GM12892 (cell line): ENCODE data around the gene UXS1.

ENCODE experiments used
- DNase-seq: peaks from one replicate; pipeline ENCODE4 v3.0.0; 2011; ENCODE audit not compliant: insufficient read length
- FAIRE-seq: peaks from 2 replicates; lab custom pipeline; 2011; peaks lifted over from hg19 to GRCh38; lab: Jason Lieb, UNC
- POLR2A ChIP-seq: IDR thresholded peaks from 2 replicates; pipeline ENCODE4 v1.6.1; 2011; ENCODE audit warnings: low read depth, low read length, control low read depth
- POLR2AphosphoS5 ChIP-seq: IDR thresholded peaks from 2 replicates; pipeline ENCODE4 v1.6.1; 2011; ENCODE audit warnings: low read depth, low read length, control low read depth
- TAF1 ChIP-seq: IDR thresholded peaks from 2 replicates; pipeline ENCODE4 v1.6.1; 2011; ENCODE audit warnings: low read depth, mild to moderate bottlenecking, control low read depth, low read length, borderline replicate concordance

The UXS1 gene

DNA sequence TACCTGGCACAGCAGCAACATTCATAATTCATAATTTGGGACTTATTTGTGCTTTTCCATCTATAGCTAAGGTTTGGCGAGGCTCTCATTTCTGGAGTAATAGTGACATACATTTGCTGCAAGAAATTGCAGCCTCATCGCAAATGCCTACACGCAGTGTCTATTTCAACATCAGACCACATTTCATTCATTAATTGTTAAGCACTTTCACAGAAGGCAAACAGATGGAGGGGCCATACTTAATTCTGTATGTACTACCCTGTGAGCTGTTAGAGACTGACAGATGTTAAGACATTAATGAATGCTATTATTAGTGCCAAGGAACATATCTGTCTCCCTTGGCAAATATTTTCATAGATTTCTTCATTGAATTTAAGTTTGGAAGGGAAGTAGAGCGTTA, 125.7 kb downstream of the UXS1 start:
- FAIRE-seq (no peak), DNase-seq (no peak)
- TF ChIP-seq POLR2A (no peak), TAF1 (no peak), POLR2AphosphoS5 (no peak)

DNA sequence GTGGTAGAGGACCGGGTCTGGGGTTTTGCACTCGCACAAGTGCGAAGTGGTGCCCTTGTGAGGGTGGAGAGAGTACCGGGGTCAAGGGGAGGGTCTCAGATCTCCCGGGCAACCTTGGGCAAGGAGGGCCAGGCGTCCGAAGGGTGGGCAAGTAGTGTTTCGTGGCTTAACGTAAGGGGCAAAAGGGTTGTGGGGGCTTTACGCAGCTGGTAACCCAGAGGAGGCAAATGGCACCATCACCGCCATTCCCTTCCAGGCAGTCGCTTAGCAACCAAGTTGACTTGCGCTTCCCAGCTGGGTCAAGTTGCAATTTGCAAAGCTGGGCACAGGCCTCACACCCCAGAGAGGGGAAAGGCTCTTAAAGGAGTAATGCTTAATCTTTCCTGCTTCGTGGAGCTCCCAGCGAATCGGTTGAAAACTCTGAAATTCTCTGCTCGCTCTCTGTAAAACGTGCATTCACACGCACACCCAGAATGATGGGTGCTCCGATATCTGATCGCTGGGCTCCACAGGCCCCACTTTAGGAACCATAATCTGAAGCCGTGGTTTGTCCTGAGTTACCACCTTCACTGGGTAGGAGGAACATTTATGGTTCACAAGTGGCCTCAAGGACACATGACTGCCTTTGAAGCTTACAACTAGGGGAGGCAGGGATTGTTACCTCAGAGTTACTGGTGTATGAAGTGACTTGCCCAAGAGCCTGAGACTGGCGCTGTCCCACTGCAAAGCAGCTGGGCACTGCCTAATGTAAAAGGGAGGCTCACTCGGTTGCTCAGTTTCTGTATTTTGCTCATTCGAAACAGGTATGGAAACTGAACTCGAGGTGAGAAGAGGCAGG, 127.9 kb downstream of the UXS1 start:
- no peak for DNase-seq
- no peak for FAIRE-seq

DNA sequence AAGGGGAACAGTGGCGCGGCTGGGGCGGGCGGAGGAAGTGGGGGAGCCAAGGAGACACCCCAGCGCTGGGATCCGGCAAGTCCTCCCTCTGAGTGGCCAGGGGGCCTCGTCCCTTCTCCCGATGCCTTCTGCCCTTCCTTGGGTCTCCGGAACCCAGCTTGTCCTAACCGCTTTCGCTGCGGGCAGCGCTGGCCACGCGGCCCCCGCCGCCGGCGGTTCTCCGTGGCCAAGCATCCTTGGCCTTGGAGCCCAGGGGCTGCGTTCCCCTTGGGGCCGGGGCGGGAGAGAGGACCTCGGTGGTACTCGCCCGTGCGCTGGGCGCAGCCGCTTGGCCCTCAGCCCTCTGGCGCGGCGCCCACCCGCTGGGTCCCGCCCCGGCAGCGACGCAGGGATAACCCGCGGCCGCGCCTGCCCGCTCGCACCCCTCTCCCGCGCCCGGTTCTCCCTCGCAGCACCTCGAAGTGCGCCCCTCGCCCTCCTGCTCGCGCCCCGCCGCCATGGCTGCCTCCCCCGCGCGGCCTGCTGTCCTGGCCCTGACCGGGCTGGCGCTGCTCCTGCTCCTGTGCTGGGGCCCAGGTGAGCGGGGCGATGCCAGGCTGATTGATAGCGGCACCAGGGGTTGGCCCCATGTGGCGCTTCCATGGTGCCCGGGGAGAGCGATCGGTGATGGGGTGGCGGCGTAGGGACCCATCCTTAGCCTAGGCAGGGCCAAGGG, 128.7 kb downstream of the UXS1 start:
- TF ChIP-seq POLR2AphosphoS5 (no peak), POLR2A (no peak), TAF1 (no peak)
- no peak for DNase-seq
- FAIRE-seq = no peak

More for the DNA sequence above, 127.9 kb downstream of the UXS1 start:
- TF ChIP-seq POLR2A (no peak), POLR2AphosphoS5 (no peak)

DNA sequence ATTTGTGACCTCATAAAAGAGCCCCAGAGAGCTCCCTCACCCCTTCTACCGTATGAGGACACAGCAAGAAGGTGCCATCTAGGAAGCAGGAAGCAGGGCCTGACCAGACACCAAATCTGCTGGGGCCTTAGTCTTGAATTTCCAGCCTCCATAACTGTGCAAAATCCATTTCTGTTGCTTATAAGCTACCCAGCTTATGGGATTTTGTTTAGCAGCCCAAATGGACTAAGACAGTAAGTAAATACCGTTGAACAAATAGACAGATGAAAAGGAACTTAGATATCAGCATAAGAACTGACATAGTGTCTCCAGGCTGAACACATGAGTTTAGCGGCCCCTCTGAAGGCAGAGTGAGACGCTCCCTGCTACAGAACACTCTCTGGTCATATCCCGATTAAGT, 130.9 kb downstream of the UXS1 start:
- DNase-seq = no peak
- TF ChIP-seq POLR2AphosphoS5 = no peak
- no peak for FAIRE-seq

DNA sequence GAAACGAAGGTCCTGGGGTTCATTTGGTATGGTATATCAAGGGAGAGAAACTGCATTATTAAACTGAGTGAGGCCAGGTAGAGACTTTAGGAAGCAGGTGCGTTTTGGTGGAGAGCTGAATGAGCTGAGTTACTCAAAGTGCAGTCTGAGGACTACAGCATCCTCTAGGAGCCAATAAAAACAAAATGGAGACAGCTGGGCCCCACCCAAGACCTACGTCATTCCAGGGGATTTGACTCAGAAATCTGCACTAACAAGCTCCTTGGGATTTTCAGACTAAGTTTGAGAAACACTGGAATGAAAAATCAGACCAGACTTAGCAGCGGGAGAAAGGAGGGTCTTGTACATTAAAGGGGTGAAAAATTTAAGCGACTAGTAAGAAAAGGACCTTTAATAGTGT, 131.5 kb downstream of the UXS1 start:
- FAIRE-seq (no peak), DNase-seq (no peak)
- TF ChIP-seq POLR2AphosphoS5 (no peak), POLR2A (no peak), TAF1 (no peak)

DNA sequence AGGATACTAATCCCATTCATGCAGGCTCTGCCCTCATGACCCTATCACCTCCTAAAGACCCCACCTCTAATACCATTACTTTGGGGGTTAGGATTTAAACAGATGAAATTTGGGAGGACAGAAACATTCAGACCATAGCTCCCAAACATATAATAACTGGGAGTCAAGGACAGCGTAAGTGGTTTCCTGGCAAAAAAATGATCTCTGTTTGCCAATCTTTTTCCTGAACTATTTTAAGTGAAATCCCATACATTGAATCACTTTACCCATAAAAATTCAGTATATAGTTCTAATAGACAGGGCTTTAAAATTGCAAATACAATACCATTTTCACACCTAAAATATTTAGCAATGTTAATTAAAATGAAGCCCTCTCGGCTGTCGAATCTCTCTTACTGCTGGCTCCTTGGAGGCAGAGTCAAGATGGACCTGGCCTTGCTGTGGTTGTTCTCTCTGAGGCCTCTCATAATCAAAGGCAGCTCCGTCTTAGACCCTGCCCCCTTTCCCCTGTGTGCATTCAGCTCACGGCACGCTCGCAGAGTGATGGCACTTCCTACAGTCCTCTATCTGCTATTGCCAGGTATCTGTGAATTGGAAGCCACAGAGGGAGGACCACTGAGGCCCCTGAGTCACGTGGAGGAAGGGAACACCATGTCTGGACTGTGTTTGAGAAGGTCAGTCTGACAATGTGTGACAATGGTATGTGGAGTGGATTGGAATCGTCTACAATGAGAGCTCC, 132.3 kb downstream of the UXS1 start:
- TF ChIP-seq TAF1 = no peak
- no peak for TF ChIP-seq POLR2AphosphoS5
- no peak for TF ChIP-seq POLR2A
- no peak for FAIRE-seq
- DNase-seq = no peak

DNA sequence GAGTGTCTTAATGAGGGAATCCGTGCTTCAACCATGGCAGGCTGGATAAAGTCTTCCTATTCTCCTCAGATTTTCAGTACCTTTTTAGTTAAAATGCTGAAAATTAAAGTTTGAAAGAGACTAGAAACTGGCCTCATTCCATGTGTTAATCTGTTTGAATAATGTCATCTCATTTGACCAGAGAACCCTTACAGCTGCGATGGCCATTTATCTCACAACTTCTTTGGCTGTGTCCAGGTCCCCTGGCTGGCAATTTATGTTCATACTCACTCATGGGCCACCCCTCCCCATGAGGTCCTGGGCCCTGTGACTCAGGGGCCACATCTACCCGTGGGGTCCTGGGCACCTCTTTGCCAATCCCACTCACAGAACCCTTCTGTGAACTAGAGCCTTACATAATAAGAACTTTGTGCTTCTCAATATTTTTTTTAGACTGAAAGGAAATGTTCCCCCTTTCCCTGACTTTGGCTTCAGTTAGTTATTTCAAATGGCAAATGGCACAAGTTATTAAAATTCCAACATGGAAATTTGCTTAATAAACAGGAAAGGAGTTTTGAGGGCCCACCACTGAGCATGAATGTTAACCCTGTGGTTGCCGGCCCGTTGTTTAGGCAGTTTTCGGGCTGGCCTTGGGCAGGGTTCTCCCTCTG, 134.6 kb downstream of the UXS1 start:
- FAIRE-seq (no peak), DNase-seq (no peak)
- TF ChIP-seq POLR2A (no peak), TAF1 (no peak), POLR2AphosphoS5 (no peak)

DNA sequence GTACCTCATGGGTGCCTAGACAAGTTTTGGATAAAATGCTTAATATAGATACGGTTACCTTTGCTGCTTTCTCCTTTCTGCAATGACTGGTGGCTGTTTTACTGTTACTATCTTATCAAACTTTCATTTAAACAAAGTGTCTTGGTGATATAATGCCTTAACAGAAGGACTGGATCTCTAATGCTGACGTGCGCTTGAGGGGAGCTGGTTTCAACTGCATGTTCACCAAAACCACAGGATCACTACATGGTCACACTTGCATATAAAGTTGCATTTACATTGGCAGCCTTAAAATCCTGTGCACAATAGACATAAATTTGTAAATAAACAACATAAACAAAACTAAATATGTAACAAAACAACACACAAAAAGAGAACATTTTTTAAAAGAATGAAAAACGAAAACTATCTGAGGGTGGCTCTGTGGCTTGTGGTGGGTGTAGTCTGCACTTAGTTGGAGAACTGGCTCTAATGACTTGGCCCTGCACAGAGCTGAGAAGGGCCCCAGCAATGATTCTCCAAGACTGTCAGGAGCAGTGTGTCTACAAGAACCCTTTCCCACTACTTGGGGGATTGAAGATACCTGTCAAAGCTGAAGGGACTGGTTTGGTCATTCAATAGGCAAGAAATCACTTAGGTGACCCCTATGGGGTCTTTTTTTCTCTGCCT, 135.5 kb downstream of the UXS1 start:
- DNase-seq (no peak), FAIRE-seq (no peak)
- no peak for TF ChIP-seq POLR2AphosphoS5
- TF ChIP-seq POLR2A = no peak
- no peak for TF ChIP-seq TAF1

DNA sequence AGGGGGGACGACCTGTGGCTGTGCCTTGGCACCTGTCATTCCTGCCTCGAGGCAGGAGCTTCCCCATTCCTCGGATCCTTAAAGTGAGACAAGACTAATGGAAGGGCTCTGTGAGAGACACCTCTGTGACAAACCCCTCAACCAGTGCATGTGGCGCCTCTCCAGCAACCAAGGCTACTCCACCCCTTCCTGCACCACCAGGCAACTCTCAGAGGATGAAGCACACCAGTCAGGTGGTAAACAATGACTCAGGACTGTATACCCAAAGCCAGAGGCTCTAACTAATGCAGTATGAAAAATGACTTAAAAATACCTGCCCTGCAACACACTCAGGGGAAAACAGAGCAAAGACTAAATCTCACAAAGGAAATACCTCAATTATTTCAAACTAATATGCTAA, 136.9 kb downstream of the UXS1 start:
- DNase-seq (no peak), FAIRE-seq (no peak)
- TF ChIP-seq POLR2A (no peak), TAF1 (no peak)

DNA sequence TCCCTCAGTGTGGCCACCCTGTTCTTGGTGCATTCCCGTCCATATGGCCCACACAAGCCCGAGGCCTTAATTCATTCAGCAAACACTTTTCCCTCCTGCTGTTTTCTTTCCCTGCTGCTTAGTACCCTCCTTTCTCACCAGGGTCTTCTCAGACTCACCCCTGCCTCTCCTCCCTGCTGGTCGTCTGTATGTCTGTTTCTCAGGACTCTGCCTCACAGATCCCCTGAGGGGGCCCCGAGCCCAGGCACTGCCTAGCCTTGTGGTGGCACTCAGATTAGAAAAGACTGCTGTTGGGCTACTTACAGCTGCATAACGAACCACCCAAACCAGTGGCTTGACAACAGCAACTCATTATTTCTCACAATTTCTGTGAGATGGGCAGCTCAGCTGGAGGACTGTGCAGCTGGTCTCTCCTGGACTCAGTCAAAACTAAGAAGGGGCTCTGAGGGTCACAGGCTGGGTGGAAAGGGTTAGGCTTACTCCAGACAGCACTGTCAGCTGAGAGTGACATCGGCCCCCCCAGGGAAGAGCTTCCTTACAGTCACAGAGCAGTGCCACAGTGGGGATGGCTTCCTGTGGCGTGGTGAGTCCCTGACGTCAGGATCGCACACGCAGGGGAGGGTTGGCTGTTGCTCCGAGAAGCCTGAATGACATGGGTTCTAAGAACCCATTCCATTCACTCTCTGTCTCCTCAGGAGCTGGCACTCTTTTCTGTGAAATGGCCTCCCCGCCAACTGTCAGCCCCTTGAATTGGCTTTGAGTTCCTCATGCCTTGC, 139.0 kb downstream of the UXS1 start:
- FAIRE-seq (no peak), DNase-seq (no peak)
- no peak for TF ChIP-seq TAF1
- no peak for TF ChIP-seq POLR2A
- TF ChIP-seq POLR2AphosphoS5 = no peak
